CD4-positive, alpha-beta T cell treated with Interleukin-6 at 100 ng/mL for 8 hours (primary cell): ENCODE results near the gene KCTD2.
A peak's percentile ranks its signal among the peaks of the same experiment; 100 is the strongest.

Experiments
- DNase-seq: peaks from one replicate; pipeline ENCODE4 v3.0.0-alpha.2; 2020; ENCODE audit warnings: mixed read lengths, low spot score

KCTD2 gene

DNA sequence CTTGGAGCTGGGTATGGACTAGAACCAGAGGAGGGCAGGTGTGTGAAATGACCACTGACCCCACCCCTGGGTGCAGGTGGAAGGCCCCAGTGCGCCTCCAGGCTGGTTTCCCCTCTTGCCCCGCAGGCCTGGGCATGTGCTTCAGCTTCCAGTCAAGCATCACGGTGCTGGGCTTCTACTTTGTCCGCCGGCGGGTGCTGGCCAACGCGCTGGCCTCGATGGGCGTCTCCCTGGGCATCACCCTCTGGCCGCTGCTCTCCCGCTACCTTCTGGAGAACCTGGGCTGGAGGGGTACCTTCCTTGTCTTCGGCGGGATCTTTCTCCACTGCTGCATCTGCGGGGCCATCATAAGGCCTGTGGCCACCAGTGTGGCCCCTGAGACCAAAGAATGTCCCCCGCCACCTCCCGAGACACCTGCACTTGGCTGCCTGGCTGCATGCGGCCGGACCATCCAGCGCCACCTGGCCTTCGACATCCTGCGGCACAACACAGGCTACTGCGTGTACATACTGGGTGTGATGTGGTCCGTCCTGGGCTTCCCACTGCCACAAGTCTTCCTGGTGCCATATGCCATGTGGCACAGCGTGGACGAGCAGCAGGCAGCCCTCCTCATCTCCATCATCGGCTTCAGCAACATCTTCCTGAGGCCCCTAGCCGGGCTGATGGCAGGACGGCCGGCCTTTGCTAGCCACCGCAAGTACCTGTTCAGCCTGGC lies 53.0 kb downstream of the KCTD2 start:
- DNase-seq = no peak

DNA sequence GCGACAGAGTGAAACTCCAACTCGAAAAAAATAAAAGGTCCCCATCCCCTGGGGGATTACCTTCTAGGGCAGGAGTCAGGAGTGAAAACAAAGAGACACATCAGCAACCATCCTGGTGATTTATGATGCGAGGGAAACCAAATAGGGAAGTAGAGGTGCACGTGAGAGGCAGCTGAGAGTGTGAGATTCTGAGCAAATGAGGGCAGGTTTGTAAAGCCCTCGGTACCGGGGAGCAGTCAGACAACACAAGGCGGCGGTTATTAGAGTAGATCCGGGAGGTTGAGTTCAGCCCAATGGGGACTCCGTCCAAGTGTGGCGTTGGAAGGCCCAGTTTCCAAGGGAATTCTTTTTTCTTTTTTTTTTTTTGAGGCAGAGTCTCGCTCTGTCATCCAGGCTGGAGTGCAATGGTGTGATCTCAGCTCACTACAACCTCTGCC lies 55.4 kb downstream of the KCTD2 start:
- DNase-seq = no peak

DNA sequence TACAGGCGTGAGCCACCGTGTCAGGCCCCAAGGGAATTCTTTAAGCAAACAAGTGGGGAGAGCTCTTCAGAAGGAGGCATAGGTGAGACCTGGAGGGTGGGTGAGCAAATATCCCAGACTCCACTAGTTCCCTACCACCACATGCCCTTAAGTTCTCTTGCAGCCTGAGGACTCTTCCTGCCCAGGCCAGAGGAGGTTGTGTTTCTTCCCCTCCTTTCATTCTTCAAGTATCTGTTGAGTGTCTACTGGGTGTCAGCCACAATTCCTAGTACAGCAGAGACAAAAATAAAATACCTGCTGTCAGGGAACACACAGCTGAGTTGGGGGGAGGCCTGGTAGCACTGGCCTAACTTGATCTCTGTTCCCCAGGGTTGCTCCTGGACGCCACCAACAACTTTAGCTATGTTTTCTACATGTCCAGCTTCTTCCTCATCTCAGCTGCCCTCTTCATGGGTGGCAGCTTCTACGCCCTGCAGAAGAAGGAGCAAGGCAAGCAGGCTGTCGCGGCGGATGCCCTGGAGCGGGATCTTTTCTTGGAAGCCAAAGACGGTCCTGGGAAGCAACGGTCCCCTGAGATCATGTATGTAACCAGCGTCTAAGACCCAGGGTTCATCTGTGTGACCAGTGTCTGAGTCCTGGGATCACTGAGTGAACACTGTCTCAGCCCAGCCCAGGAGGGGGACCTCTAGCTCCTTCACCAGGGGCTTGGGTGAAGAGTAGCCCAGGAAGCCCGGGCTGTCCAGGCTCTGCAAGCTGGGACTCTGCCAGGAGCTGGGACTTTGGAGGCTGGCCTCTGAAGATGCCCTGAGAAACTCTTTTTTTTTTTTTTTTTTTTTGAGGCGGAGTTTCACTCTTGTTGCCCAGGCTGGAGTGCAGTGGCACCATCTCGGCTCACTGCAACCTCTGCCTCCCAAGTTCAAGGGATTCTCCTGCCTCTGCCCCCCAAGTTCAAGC lies 56.9 kb downstream of the KCTD2 start:
- no peak for DNase-seq

DNA sequence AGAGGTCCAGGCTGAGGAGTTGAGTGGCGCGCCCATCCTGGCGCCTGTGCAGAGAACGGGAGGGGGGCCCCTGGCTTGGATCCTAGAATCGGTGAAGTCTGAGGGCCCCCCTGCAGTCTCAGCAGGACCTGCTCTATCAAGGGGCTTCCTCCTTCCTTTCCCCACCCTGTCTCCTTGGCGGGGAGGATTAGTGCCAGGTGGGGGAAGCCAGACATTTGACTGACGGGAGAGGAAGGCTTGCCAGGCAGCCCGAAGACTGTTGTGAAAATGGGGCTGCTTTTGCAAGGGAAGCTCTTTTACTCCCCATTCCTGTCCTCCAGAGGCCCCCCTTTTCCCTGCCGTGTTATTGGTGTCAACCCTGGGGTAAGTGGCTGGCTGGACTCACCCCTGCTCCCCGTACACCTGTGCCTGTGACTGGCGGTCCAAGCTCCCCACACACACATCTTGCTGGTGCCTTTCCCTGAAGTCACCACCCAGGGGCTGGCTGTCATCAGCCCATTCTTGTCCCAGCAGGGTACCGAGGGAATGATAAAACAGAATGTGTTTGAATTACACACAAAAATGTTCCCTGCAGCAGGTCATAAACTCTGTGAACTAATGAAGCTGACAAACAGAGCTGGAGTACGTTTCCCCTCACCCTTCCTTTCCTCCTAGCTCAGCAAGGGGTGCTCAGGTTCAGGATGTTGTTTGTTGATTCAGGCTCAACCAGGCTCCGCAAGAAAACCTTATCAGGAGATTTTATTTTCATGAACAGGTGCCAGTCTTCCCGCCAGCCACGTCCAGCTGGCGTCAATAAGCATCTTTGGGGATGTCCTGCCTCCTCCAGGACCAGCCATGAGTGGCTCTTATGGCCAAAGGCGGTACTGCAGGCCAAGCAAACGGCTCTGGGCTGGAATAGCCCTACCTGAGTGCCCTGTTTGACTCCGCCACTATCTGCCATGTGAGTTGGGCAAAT lies 58.4 kb downstream of the KCTD2 start:
- DNase-seq = no peak

DNA sequence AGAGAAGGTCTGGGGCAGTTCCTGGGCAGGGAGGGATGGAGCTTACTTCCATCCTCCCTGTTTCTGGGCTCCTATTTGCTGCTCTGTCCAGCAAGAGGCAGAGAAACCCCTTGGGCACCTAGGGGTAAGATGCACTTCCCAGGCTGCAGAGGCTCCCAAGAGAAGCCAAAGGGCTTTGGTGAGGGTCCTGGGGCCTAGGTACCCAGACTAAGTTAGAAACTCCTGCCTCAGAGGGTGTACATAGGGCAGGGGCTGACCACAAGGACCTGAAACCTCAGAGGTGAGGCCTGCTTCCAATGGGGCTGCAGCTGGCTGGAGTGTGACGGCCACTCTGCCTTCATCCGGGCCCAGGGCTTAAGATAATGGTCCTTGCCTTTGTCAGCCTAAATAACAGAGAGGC lies 61.2 kb downstream of the KCTD2 start:
- DNase-seq = no peak

DNA sequence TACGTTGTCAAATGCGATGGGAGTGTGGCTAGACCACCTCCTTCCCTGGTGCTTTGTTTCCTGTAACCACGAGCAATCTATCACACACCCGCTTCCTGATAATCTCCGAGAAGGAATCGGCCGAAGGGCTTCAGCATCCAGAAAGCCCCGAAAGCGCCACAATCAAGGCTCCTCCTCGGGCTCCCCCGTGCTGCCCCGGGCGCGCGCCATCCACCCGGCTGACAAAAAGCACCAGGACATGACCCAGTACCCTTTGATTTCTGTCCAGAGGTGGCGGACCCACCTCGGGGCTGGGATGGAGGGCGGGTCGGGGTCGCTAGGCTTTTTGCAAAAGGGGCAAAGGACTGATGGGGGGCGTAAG lies 62.0 kb downstream of the KCTD2 start:
- no peak for DNase-seq

DNA sequence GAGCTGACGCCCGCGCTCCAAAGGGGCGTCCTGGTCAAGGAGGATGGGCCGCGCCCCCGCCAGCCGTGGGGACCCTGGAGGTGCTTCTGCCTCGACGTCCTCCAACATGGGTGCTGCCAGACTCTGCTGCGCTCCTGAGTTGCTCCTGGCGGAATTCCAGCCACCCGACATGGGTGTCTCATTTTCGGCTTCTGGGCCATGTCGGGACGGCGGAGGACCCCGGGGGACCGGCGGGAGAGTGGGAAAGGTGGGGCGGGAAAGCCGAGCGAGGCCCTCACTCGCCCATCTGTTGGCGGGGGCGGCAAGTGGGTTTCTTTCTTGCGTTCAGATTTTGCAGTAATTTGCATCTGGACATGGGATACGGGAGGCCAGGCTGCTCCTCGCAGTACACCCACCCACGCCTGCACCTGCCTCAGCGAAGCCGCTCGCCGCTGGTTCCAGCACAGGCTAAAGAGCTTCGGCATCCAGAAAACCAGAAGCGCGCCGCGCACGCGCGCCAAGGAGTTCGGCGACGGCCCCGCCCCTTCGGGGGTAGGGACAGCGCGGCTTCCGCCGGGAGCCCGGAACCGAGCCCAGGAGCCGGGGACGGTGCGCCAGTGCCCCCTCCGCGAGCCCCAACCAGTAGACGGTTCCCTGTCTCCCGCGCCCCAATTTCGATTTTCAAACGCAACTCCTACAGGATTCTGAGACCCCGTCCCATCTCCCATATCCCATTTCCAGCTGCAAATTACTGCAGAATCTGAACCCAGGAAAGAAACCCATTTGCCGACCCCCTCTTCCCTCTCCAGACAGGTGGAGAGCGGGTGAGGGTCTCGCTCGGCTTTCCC lies 62.6 kb downstream of the KCTD2 start, which contains the start of gene ARMC7:
TSS of gene ARMC7 (plus strand) at position 563 of the 827 bp plus-strand sequence. CDS start 320 bp downstream, outside the sequence.
- DNase-seq = peak; percentile 89

DNA sequence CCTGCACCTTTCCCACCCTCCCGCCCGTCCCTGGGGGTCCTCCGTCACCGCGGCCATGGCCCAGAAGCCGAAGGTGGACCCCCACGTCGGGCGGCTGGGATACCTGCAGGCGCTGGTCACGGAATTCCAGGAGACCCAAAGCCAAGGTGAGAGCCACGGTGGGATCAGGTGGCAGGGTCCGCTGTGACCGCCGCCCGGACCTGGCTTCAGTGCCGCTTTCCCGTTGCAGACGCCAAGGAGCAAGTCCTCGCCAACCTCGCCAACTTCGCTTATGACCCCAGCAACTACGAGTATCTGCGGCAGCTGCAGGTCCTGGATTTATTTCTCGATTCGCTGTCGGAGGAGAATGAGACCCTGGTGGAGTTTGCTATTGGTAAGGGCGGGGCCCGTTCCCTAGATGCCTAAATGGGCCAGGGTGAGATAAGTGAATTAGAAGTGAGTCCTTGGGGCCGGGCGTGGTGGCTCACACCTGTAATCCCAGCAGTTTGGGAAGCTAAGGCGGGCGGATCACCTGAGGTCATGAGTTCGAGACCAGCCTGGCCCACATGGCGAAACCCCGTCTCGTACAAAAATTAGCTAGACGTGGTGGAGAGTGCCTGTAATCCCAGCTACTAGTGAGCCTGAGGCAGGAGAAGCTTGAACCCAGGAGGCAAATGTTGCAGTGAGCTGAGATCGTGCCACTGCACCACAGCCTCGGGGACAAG lies 63.4 kb downstream of the KCTD2 start:
- DNase-seq = no peak

DNA sequence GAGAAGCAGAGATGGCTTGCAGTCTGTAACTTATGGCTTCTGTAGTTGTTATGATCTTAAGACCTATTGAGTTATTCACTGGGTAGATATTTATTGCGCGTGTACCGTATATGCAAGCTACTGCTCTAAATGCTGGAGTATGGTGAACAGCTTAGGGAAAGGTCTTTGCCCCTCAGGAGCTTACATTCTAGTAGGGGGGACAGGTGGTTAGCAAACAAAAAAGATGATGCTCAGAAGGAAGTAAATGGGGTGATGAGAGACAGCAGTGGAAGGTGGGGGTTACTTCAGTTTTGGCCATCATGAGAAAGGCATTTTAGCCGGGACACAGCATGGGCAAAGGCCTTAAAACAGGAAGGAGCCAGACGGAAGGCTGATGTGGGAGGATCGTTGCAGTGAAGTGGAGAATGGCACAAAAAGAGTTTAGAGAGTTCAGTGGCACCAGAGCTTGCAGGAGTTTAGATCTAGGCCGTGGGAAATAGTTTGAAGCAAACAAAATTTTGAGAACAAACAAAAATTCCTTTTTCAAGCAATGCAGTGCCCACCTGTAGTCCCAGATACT lies 64.8 kb downstream of the KCTD2 start:
- no peak for DNase-seq

DNA sequence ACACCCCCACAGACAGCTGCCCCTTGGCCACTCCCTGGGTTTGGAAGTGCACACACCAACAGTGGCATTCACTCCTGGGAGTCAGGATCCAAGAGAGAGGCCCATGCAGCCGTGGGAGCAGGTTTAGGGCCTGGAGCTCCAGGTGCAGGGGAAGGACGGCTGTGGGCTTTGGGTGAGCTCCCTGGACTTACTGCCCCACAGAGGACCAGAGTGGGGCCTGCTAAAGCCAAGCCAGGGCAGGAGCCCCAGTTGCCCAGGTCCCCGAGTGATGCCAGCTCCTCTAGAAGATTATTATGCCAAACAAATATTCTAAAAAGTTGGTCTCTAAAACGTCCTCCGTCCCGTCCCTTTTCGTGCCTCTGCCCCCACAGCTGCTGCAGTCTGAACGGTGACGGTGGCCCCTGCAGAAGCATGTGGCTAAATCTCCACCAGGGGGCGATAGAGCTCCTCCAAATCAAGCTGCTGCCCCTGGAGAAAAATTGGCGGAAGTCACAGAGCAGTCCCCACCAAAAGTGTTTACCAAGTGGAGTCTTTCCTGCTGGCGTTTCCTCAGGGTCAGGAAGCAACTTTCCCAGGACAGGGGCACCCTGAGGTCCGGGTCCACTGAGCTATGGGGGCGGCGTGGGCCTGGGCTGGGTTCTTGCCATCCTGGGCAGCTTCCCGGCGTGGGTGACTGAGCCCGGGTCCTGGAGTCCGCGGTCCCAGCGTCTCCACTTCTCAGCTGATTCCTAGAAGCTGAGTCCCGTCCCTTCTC lies 67.0 kb downstream of the KCTD2 start:
- peak; percentile 92 for DNase-seq

DNA sequence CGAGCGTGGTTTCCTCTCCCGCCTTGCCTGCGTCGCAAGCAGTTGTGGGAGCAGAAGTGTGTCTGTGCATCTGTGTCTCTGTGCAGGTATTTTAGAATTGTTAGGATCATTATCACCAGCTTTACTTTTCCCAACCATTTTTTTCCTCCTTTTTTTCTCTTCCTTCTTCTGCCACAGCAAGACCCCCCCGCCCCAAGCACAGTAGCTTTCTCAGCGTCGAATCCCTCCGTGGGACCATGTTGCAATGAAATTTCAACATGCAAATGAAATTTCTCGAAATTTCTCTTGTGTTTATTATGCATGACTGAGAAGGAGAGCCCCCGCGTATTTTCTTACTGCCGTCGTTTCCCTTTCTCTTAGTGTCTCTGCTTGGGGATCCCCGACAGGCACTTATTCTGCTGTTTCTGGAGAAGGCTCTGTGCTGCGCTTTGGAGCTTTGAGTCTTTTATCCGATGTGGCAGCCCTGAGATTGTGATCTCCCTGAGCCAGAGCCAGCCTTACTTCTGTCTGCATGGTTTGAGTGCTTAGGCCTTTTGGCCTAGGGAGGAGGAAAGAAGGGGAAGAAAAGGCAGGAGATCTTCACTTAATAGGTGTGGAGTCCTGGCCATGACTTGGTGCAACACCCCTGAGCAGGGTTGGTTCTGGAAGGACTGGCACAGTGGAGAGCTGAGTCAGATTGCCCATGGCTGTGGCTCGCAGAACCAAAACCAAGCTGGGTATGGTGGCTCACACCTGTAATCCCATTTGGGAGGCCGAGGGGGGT lies 67.7 kb downstream of the KCTD2 start:
- DNase-seq = no peak
